Endothelial cell of umbilical vein (primary cell): ENCODE measurements around the gene MORC3.

ENCODE experiments used
- POLR2A ChIP-seq: IDR thresholded peaks from 2 replicates; pipeline ENCODE4 v1.6.1; 2012; ENCODE audit warnings: low read depth, mild to moderate bottlenecking, control low read depth, low read length
- TF ChIP-seq, protein P1 (sequence below), 2 donors: IDR thresholded peaks; 1 replicate in 1 of 2; 2 replicates in 1 of 2; pipeline ENCODE4 v1.5.1; 2011; ENCODE audit warnings: low read length in 2 of 2, mild to moderate bottlenecking in 2 of 2, moderate library complexity in 2 of 2, control low read depth in 1 of 2, inconsistent platforms in 1 of 2, low read depth in 1 of 2; ENCODE audit not compliant: insufficient read depth in 1 of 2; ENCODE audit errors: extremely low read depth in 1 of 2

DNA sequence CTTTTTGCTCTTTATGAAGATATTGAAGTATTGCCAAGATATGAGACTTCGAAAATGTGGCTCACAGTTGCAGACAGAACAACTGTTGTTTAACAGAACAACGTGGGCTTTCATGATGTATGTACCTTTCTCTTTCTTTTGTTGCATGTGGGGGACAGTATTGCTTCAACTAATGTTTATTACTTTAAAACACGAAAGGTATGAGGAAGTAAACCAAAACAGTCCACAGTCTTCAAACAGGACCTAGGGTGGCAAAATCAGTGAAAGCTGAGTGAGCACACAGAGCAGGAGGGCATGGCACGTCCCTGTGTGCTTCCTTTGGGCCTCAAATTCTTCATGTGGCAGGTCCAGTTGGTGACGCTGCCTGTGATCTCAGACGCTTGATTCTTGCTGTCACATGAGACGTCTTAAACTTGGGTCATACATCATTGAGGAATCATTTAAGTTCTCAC, 57.4 kb downstream of the MORC3 start:
- TF ChIP-seq, protein P1, sequence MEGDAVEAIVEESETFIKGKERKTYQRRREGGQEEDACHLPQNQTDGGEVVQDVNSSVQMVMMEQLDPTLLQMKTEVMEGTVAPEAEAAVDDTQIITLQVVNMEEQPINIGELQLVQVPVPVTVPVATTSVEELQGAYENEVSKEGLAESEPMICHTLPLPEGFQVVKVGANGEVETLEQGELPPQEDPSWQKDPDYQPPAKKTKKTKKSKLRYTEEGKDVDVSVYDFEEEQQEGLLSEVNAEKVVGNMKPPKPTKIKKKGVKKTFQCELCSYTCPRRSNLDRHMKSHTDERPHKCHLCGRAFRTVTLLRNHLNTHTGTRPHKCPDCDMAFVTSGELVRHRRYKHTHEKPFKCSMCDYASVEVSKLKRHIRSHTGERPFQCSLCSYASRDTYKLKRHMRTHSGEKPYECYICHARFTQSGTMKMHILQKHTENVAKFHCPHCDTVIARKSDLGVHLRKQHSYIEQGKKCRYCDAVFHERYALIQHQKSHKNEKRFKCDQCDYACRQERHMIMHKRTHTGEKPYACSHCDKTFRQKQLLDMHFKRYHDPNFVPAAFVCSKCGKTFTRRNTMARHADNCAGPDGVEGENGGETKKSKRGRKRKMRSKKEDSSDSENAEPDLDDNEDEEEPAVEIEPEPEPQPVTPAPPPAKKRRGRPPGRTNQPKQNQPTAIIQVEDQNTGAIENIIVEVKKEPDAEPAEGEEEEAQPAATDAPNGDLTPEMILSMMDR (IDR thresholded peaks at IDR 0.05; ENCODE audit: extremely low read depth in 1 of 2, insufficient read depth in 1 of 2, low read depth in 1 of 2, low read length in 2 of 2): no peak
- no peak for TF ChIP-seq POLR2A
